RWPE2 (cell line): ENCODE measurements around the gene PANX1.

Experiments
- ATAC-seq: fragments of 200-7000 bp; cut with Tn5 transposase; 3 replicates; pipeline ENCODE4 v1.9.1; 2021; ENCODE audit warnings: low read depth
- DNase-seq: peaks from one replicate; pipeline ENCODE4 v3.0.0-alpha.2; 2020; ENCODE audit warnings: low spot score
- H3K27ac ChIP-seq: fragments of 450-650 bp; 2 replicates; pipeline ENCODE4 v1.5.1; 2017; ENCODE audit warnings: mild to moderate bottlenecking; ENCODE audit not compliant: poor library complexity, severe bottlenecking
- H3K27me3 ChIP-seq: fragments of 250-450 bp; sonication (Bioruptor Pico); 2 replicates; pipeline ENCODE4 v1.5.1; 2021; ENCODE audit warnings: mild to moderate bottlenecking, moderate library complexity; ENCODE audit not compliant: insufficient read depth, poor library complexity, severe bottlenecking
- H3K36me3 ChIP-seq: fragments of 250-450 bp; sonication (Bioruptor Pico); 2 replicates; pipeline ENCODE4 v1.5.1; 2020; ENCODE audit warnings: low read depth, mild to moderate bottlenecking, moderate library complexity
- H3K4me1 ChIP-seq: fragments of 250-450 bp; sonication (Bioruptor Pico); 2 replicates; pipeline ENCODE4 v1.5.1; 2021; ENCODE audit warnings: mild to moderate bottlenecking, moderate library complexity; ENCODE audit not compliant: insufficient read depth, poor library complexity, severe bottlenecking
- H3K4me3 ChIP-seq: fragments of 250-450 bp; sonication (Bioruptor Pico); 2 replicates; pipeline ENCODE4 v1.5.1; 2021; ENCODE audit warnings: mild to moderate bottlenecking, moderate library complexity; ENCODE audit not compliant: severe bottlenecking
- H3K9me3 ChIP-seq: fragments of 250-450 bp; sonication (Bioruptor Pico); 2 replicates; pipeline ENCODE4 v1.5.1; 2021; ENCODE audit warnings: mild to moderate bottlenecking, moderate library complexity; ENCODE audit not compliant: severe bottlenecking
- CTCF ChIP-seq: fragments of 450-650 bp; IDR thresholded peaks from one replicate; pipeline ENCODE4 v1.5.1; 2017; ENCODE audit warnings: mild to moderate bottlenecking, moderate library complexity; ENCODE audit not compliant: poor library complexity, severe bottlenecking

Gene PANX1

DNA sequence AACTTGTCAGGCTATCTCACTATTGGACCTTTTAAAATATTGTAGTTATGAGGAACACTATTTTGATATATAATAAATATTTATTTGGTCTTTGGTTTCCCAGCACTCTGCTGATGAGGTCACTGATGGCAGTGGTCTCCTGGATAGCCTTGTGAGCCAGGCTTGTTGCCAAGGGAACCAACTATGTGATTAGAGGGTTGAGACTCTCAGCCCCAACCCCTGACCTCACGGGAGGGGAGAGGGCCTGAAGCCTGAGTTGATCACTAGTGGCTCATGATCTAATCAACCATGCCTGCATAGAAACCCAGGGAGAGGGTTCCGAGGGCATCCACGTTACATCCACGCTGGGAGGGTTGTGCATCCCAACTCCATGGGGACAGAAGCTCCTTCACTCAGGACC is 10.8 kb downstream of the PANX1 start:
- DNase-seq (no peak), ATAC-seq (no peak)
- no peak overlapping the region for H3K4me3 ChIP-seq
- no peak for TF ChIP-seq CTCF
- no peaks in the 10 kb centered on the region for H3K36me3 ChIP-seq
- peak overlapping the region; percentile 70 for H3K27ac ChIP-seq
- no peaks in the 10 kb centered on the region for H3K27me3 ChIP-seq
- no peaks in the 10 kb centered on the region for H3K9me3 ChIP-seq
- peaks cover 69% of the 10 kb centered on the region for H3K4me1 ChIP-seq

DNA sequence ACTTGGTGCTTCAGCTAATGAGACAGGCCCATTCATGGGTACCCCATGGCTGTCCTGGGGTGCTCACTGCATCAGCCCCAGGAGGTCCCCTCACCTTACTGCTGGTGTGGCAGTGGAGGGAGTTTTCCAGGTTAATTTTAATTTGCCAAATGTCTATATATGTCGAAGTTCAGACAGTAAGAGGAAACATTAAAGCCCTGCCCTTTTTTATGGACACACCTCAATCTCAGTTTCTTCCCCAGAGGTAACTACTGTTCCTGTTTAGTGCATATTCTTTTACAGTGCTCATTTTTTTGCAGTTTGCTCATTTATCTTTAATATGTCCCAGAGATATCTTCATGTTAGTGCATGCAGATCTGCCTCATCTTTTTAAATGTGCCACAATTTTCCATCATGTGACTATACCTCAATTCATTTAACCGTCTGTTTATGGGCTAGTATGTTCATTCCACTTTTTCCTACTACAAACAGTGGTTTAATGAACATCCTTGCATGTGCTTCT is 11.6 kb downstream of the PANX1 start:
- ATAC-seq (no peak), DNase-seq (no peak)
- peak overlapping the region; percentile 70 for H3K27ac ChIP-seq
- H3K4me1 ChIP-seq: peaks cover 63% of the 10 kb centered on the region
- H3K4me3 ChIP-seq: no peak overlapping the region
- no peaks in the 10 kb centered on the region for H3K36me3 ChIP-seq
- no peaks in the 10 kb centered on the region for H3K27me3 ChIP-seq
- H3K9me3 ChIP-seq: no peaks in the 10 kb centered on the region
- no peak for TF ChIP-seq CTCF

DNA sequence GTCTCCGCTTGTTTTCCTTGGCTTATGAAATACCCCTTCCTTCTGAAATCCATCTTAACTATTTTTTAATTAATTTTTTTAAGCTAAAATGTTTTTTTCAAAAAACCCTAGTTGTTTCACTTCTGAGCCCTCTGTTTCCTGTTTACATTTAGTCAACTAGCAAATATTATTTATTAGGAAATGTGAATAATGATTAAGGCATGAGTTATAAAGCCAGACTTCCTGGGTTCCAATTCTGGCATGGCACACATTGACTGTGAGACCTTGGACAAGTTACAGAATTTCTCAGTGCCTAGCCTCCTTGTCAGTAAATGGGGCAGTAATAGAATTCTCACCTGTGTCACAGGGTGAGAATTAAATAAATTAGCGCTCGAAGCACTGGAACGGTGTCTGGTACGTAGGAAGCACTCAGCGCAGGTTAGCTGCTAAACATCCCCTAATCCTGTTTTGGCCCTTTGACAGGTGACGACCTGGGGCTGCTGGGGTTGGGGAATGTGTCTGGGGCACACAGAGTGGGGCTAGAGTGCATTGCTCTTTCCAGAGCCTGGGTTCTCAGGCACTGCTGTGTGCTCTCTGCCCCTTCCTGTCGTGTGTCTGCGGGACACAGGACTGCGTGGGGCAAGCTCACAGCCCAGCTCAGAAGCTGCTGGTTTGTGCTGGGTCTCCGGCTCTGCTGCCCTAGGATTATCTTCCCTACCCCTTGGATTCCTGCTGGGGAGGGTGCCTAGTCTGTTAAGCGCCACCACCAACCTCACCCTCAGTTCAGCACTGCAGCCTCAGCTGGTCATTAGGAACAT is 13.1 kb downstream of the PANX1 start:
- peak overlapping the region; percentile 70 for H3K27ac ChIP-seq
- H3K4me1 ChIP-seq: peaks cover 56% of the 10 kb centered on the region

DNA sequence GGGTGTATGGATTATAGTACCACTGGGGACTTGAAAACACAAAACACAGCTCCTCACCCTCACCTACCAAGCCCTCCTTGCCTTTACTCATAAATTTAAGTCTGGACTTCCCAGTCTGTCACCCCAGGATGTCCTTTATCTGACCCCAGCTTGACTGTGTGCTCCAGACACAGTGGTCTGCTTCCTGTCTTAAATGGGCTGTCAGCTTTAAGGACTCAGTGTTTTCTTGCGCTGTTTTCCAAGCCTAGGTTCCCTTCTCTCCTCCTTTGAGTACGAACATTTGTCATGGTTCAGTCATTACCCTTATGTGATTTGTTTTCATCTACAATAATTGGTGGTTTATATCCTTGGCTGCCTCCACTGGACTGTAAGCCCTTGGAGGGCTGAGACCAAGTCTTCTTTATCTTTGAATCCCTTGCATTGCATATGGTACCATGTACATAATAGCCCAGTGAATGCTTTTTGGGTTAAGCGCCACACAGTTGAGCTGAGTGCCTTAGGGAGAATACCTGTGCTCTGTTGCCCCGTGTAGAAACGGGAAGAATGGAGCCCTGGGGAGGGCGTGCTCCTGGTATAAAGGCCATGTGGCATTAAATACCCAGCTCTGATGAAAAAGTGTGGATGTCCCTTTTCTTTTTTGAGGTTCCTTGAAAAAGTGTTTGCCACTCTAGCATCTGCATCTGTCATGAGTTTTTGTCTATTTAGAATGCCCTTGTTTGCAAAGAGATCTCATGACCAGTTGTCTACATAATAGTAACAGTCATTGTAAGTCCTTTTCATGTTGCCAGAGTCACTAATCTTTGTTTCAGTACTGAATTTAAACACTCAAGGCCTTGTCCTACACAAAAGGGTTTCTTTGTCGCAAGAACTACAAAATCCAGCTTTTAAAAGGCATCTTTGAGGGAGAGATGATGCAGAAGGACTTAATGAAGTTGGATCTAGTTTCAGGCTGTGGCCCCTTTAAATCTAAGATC is 14.0 kb downstream of the PANX1 start:
- ATAC-seq (no peak), DNase-seq (no peak)
- no peak for TF ChIP-seq CTCF
- Histone ChIP-seq H3K4me1 (peaks cover 59% of the 10 kb centered on the region), H3K9me3 (no peaks in the 10 kb centered on the region), H3K27ac (peak overlapping the region; percentile 70), H3K27me3 (no peaks in the 10 kb centered on the region), H3K36me3 (0 out of 2 replicates have a peak, but pooled peaks cover 5% of the 10 kb centered on the region), H3K4me3 (no peak overlapping the region)

More for the DNA sequence above, 13.1 kb downstream of the PANX1 start:
- peak; percentile 37 for ATAC-seq
- H3K27me3 ChIP-seq: no peaks in the 10 kb centered on the region
- H3K36me3 ChIP-seq: 0 out of 2 replicates have a peak, but pooled peaks cover 5% of the 10 kb centered on the region
- no peaks in the 10 kb centered on the region for H3K9me3 ChIP-seq
- DNase-seq: no peak
- TF ChIP-seq CTCF: no peak
- no peak overlapping the region for H3K4me3 ChIP-seq
